GM12891 (cell line): Measurements from ENCODE around the gene NACC1.

Source experiments
- PAX5 ChIP-seq: IDR thresholded peaks from 2 replicates; pipeline ENCODE4 v1.6.1; 2011; ENCODE audit warnings: low read length, moderate library complexity, mild to moderate bottlenecking; ENCODE audit not compliant: insufficient read depth, severe bottlenecking
- POLR2A ChIP-seq: IDR thresholded peaks from 2 replicates; pipeline ENCODE4 v1.6.1; 2011; ENCODE audit warnings: low read depth, low read length, control low read depth
- POLR2AphosphoS5 ChIP-seq: IDR thresholded peaks from 2 replicates; pipeline ENCODE4 v1.6.1; 2011; ENCODE audit warnings: low read depth, low read length, control low read depth
- POU2F2 ChIP-seq: IDR thresholded peaks from 2 replicates; pipeline ENCODE4 v1.6.1; 2011; ENCODE audit warnings: low read depth, mild to moderate bottlenecking, control low read depth, low read length, moderate library complexity
- SPI1 ChIP-seq: IDR thresholded peaks from 2 replicates; pipeline ENCODE4 v1.6.1; 2011; ENCODE audit warnings: low read depth, low read length, control low read depth
- TAF1 ChIP-seq: IDR thresholded peaks from 2 replicates; pipeline ENCODE4 v1.6.1; 2011; ENCODE audit warnings: low read depth, low read length, control low read depth

- TF ChIP-seq TAF1: no peak
- TF ChIP-seq POLR2AphosphoS5: no peak
- no peak for TF ChIP-seq POLR2A
- TF ChIP-seq POU2F2: no peak
- TF ChIP-seq SPI1: no peak
- TF ChIP-seq PAX5: no peak
These were observed 35.1 kb upstream of the NACC1 start for GRCh38 chr19:13083008-13083404.
